GM18868 (cell line): Measurements from ENCODE around the gene SEC24C.
"Not testable (repeated sequence)": the region's sequence is repeated elsewhere in the genome, so short reads cannot be mapped to it uniquely, and the experiment has no call there.

Source experiments
- ATAC-seq: cut with Tn5 transposase; IDR thresholded peaks from one replicate; pipeline ENCODE4 v1.9.1; 2021; ENCODE audit warnings: mild to moderate bottlenecking, moderate library complexity; ENCODE audit not compliant: unreplicated experiment

Gene SEC24C

GRCh38 chr10:73743905-73744663, at the start of gene SEC24C:
SEC24C (plus strand) TSS chr10:73744372; CDS start chr10:73746833, 2,461 bp downstream.
- peak; percentile 87 for ATAC-seq

- ATAC-seq, result not testable (repeated sequence)
These were observed 48.9 kb upstream of the SEC24C start for GRCh38 chr10:73695302-73695701.

- ATAC-seq, result not testable (repeated sequence)
These were observed 46.5 kb upstream of the SEC24C start, which contains the start of gene AGAP5 for GRCh38 chr10:73697675-73698159. AGAP5 (minus strand) TSS chr10:73698109; CDS start chr10:73697755, 354 bp downstream.

GRCh38 chr10:73698819-73699218, 45.4 kb upstream of the SEC24C start:
- not testable (repeated sequence) for ATAC-seq

GRCh38 chr10:73703924-73704323, 40.2 kb upstream of the SEC24C start:
- not testable (repeated sequence) for ATAC-seq

GRCh38 chr10:73705506-73706072, 38.6 kb upstream of the SEC24C start:
- ATAC-seq, result not testable (repeated sequence)

GRCh38 chr10:73706488-73706887, 37.7 kb upstream of the SEC24C start:
- not testable (repeated sequence) for ATAC-seq

GRCh38 chr10:73707628-73708027, 36.5 kb upstream of the SEC24C start:
- ATAC-seq, result not testable (repeated sequence)

- not testable (repeated sequence) for ATAC-seq
These were observed 36.0 kb upstream of the SEC24C start for GRCh38 chr10:73708122-73708521.

- ATAC-seq, result not testable (repeated sequence)
These were observed 32.5 kb upstream of the SEC24C start for GRCh38 chr10:73711683-73712082.

- ATAC-seq, result not testable (repeated sequence)
These were observed 30.3 kb upstream of the SEC24C start for GRCh38 chr10:73713912-73714311.

- ATAC-seq, result not testable (repeated sequence)
These were observed 29.7 kb upstream of the SEC24C start for GRCh38 chr10:73714483-73714882.

GRCh38 chr10:73715179-73716156, 28.7 kb upstream of the SEC24C start:
- not testable (repeated sequence) for ATAC-seq

GRCh38 chr10:73716251-73716650, 27.9 kb upstream of the SEC24C start:
- ATAC-seq, result no peak

- ATAC-seq, result no peak
These were observed 26.6 kb upstream of the SEC24C start for GRCh38 chr10:73717556-73717955.

- not testable (repeated sequence) for ATAC-seq
These were observed 23.6 kb upstream of the SEC24C start for GRCh38 chr10:73720561-73720960.

- no peak for ATAC-seq
These were observed 20.7 kb upstream of the SEC24C start for GRCh38 chr10:73723516-73723915.

- not testable (repeated sequence) for ATAC-seq
These were observed 14.4 kb upstream of the SEC24C start for GRCh38 chr10:73729781-73730152.

GRCh38 chr10:73730153-73730906, 13.8 kb upstream of the SEC24C start:
- ATAC-seq, result peak; percentile 92
